SJCRH30 (cell line): Measurements from ENCODE around the gene HTT. TPM values are rescaled to one million over a fixed set of nuclear protein-coding genes. Genes with fewer than 3 reads are reported as not detected.
"Not testable (repeated sequence)": the region's sequence is repeated elsewhere in the genome, so short reads cannot be mapped to it uniquely, and the experiment has no call there.

Source experiments
- DNase-seq, 2 experiments: peaks; one replicate each; pipeline ENCODE4 v3.0.0-alpha.2; 2015 to 2020
- H3K27ac ChIP-seq: fragments of 250-450 bp; sonication (Bioruptor Pico); 2 replicates; pipeline ENCODE4 v1.5.1; 2020; ENCODE audit warnings: mild to moderate bottlenecking, moderate library complexity
- H3K27me3 ChIP-seq: fragments of 250-450 bp; sonication (Bioruptor Pico); 2 replicates; pipeline ENCODE4 v1.5.1; 2020; ENCODE audit warnings: mild to moderate bottlenecking, moderate library complexity
- H3K36me3 ChIP-seq: fragments of 250-450 bp; sonication (Bioruptor Pico); 2 replicates; pipeline ENCODE4 v1.5.1; 2020; ENCODE audit warnings: mild to moderate bottlenecking, moderate library complexity
- H3K4me1 ChIP-seq: fragments of 250-450 bp; sonication (Bioruptor Pico); 2 replicates; pipeline ENCODE4 v1.5.1; 2020; ENCODE audit warnings: mild to moderate bottlenecking, moderate library complexity
- H3K4me3 ChIP-seq: fragments of 250-450 bp; sonication (Bioruptor Pico); 2 replicates; pipeline ENCODE4 v1.5.1; 2020; ENCODE audit warnings: mild to moderate bottlenecking, moderate library complexity
- H3K9me3 ChIP-seq: fragments of 250-450 bp; sonication (Bioruptor Pico); replicated peaks from 2 replicates; pipeline ENCODE4 v1.5.1; 2020; ENCODE audit warnings: mild to moderate bottlenecking, moderate library complexity
- total RNA-seq: library from RNA; depleted of rRNA; stranded (reverse); fragments of >200 nt; shearing (Covaris generic); gene quantifications from 2 replicates; pipeline ENCODE4 v1.2.3, GENCODE V29; 2014

HTT gene
- total RNA-seq, 1 experiment from 2014 or later = 30.7 TPM

GRCh38 chr4:3135155-3136011 lies 60.9 kb downstream of the HTT start:
- H3K9me3 ChIP-seq = no peaks in the 10 kb centered on the region
- no peaks in the 10 kb centered on the region for H3K27me3 ChIP-seq
- no peak for DNase-seq
- peaks cover 55% of the 10 kb centered on the region for H3K36me3 ChIP-seq
- no peak overlapping the region for H3K27ac ChIP-seq
- H3K4me3 ChIP-seq = no peak overlapping the region
- H3K4me1 ChIP-seq = no peaks in the 10 kb centered on the region

- H3K27ac ChIP-seq = no peak overlapping the region
- no peak overlapping the region for H3K4me3 ChIP-seq
- H3K9me3 ChIP-seq = no peaks in the 10 kb centered on the region
- no peaks in the 10 kb centered on the region for H3K4me1 ChIP-seq
- no peaks in the 10 kb centered on the region for H3K27me3 ChIP-seq
- H3K36me3 ChIP-seq = peaks cover 53% of the 10 kb centered on the region
- DNase-seq = no peak
Measured at GRCh38 chr4:3136454-3136853, 62.0 kb downstream of the HTT start.

GRCh38 chr4:3137908-3138307 lies 63.4 kb downstream of the HTT start:
- no peak for DNase-seq
- Histone ChIP-seq H3K27ac (no peak overlapping the region), H3K9me3 (no peaks in the 10 kb centered on the region), H3K36me3 (peaks cover 49% of the 10 kb centered on the region), H3K27me3 (no peaks in the 10 kb centered on the region), H3K4me3 (no peak overlapping the region), H3K4me1 (no peaks in the 10 kb centered on the region)

GRCh38 chr4:3145234-3145924 lies 70.9 kb downstream of the HTT start:
- H3K27ac ChIP-seq = no peak overlapping the region

DNA sequence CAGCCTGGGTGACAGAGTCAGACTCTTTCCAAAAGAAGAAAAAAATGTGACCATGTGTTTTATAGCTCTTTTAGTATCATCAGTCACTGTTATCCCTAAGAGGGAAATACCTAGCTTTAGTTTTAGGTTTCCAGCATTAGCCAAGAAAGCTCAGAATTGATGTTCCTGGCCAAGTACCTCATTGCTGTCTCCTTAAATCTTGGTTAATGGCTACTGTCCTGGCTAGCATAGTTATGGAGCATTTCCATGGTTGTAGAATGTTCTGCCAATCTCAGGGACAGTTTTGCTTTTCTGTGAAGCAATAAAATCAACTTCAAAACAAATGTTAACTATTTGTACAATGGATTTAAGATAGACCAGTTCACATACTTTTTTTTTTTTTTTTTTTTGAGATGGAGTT lies 74.4 kb downstream of the HTT start:
- Histone ChIP-seq H3K36me3 (peaks cover 52% of the 10 kb centered on the region), H3K4me1 (no peaks in the 10 kb centered on the region), H3K9me3 (no peaks in the 10 kb centered on the region), H3K27ac (no peak overlapping the region), H3K27me3 (no peaks in the 10 kb centered on the region), H3K4me3 (no peak overlapping the region)
- DNase-seq = no peak

More at GRCh38 chr4:3145234-3145924, 70.9 kb downstream of the HTT start:
- no peak overlapping the region for H3K4me3 ChIP-seq
- H3K27me3 ChIP-seq = no peaks in the 10 kb centered on the region
- peak in 1 of 2 experiments; percentile 16 for DNase-seq
- H3K4me1 ChIP-seq = no peaks in the 10 kb centered on the region
- peaks cover 55% of the 10 kb centered on the region for H3K36me3 ChIP-seq
- H3K9me3 ChIP-seq = no peaks in the 10 kb centered on the region

DNA sequence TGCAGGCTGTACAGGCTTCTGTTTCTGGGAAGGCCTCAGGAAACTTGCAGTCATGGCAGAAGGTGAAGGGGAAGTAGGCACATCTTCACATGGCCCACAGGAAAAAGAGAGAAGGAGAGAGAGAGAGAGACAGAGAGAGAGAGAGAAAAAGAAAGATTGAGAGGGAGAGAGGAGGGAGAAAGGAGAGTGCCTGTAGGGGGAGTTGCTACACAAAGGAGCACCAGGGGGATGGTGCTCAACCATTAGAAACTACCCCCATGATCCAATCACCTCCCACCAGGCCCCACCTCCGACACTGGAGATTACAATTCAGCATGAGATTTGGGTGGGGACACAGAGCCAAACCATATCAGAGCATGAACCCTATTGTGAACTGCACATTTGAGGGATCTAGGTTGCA lies 76.8 kb downstream of the HTT start:
- not testable (repeated sequence) for H3K4me1 ChIP-seq, H3K27me3 ChIP-seq, H3K9me3 ChIP-seq, H3K27ac ChIP-seq, DNase-seq, H3K4me3 ChIP-seq
- H3K36me3 ChIP-seq = peaks cover 59% of the 10 kb centered on the region

DNA sequence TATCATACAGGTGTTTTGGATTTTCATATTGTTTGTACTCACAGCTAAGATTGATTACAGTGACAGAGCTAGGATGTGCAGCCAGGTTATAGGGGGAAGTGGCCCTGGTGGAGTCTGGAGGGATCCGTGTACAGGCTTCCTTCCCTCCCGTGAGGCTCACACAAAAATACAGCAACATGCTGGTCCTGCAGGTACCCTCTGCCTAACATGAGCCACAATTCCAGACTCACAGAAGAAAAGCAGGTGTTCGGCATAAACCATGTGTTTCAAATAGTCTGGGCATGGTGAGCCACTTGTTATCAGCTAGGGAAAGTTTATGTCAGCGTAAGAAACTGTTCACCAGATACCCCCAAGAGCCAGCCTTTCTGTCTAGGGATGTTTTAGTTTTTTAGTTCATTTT lies 82.9 kb downstream of the HTT start:
- Histone ChIP-seq H3K4me1 (no peaks in the 10 kb centered on the region), H3K36me3 (peaks cover 67% of the 10 kb centered on the region), H3K27me3 (no peaks in the 10 kb centered on the region), H3K4me3 (no peak overlapping the region), H3K9me3 (peaks cover 12% of the 10 kb centered on the region), H3K27ac (no peak overlapping the region)
- DNase-seq = no peak

DNA sequence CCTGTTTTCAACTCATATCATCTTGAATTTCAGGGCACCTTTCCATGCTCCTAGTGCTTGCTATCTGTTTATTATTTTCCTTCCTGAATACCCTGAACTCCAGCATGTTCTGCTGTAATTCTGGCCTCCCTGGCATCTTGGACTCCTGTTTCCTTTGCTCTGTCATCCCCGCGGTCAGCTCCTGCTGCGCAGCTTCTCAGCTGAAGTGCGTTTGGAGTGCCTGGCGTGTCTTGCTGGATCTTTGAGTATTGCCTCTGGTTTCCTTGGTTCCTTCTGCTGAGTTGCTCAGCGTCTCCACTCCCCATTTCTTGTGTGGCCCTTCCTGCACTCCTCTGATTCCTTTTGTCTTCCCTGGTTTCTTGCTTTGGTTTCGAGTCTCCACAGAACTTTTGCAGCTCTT lies 84.4 kb downstream of the HTT start:
- peaks cover 24% of the 10 kb centered on the region for H3K9me3 ChIP-seq

GRCh38 chr4:3160438-3160837 lies 86.0 kb downstream of the HTT start:
- no peaks in the 10 kb centered on the region for H3K27me3 ChIP-seq

More for the DNA sequence above, 84.4 kb downstream of the HTT start:
- H3K27ac ChIP-seq = no peak overlapping the region
- DNase-seq = no peak
- peaks cover 67% of the 10 kb centered on the region for H3K36me3 ChIP-seq
- H3K27me3 ChIP-seq = no peaks in the 10 kb centered on the region
- H3K4me1 ChIP-seq = no peaks in the 10 kb centered on the region
- H3K4me3 ChIP-seq = no peak overlapping the region

DNA sequence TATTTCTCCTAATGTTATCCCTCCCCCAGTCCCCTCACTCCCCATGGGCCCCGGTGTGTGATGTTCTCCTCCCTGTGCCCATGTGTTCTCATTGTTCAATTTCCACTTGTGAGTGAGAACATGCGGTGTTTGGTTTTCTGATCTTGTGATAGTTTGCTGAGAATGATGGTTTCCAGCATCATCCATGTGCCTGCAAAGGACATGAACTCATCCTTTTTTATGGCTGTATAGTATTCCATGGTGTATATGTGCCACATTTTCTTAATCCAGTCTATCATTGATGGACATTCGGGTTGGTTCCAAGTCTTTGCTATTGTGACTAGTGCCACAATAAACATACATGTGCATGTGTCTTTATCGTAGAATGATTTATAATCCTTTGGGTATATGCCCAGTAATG lies 86.6 kb downstream of the HTT start:
- H3K27me3 ChIP-seq, H3K4me1 ChIP-seq, H3K4me3 ChIP-seq, H3K27ac ChIP-seq, DNase-seq: not testable (repeated sequence)
- peaks cover 62% of the 10 kb centered on the region for H3K36me3 ChIP-seq
- H3K9me3 ChIP-seq = peaks cover 25% of the 10 kb centered on the region

More at GRCh38 chr4:3160438-3160837, 86.0 kb downstream of the HTT start:
- no peak overlapping the region for H3K4me3 ChIP-seq
- H3K27ac ChIP-seq = no peak overlapping the region
- peaks cover 25% of the 10 kb centered on the region for H3K9me3 ChIP-seq
- no peak for DNase-seq
- no peaks in the 10 kb centered on the region for H3K4me1 ChIP-seq
- peaks cover 58% of the 10 kb centered on the region for H3K36me3 ChIP-seq

DNA sequence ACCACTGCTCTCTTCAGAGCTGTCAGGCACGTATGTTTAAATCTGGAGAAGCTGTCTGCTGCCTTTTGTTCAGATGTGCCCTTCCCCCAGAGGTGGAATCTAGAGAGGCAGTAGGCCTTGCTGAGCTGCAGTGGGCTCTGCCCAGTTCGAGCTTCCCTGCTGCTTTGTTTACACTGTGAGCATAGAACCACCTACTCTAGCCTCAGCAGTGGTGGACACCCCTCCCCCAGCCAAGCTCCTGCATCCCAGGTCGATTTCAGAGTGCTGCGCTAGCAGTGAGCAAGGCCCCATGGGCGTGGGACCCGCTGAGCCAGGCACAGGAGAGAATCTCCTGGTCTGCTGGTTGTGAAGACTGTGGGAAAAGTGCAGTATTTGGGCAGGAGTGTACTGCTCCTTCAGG lies 92.0 kb downstream of the HTT start:
- H3K27me3 ChIP-seq, DNase-seq, H3K27ac ChIP-seq, H3K4me3 ChIP-seq, H3K4me1 ChIP-seq: not testable (repeated sequence)
- peaks cover 20% of the 10 kb centered on the region for H3K9me3 ChIP-seq
- peaks cover 45% of the 10 kb centered on the region for H3K36me3 ChIP-seq

GRCh38 chr4:3168029-3168428 lies 93.5 kb downstream of the HTT start:
- H3K4me1 ChIP-seq = no peaks in the 10 kb centered on the region
- no peaks in the 10 kb centered on the region for H3K27me3 ChIP-seq
- DNase-seq = no peak
- peaks cover 43% of the 10 kb centered on the region for H3K36me3 ChIP-seq
- H3K9me3 ChIP-seq = peaks cover 9% of the 10 kb centered on the region
- no peak overlapping the region for H3K27ac ChIP-seq
- H3K4me3 ChIP-seq = no peak overlapping the region

- DNase-seq = no peak
- no peaks in the 10 kb centered on the region for H3K27me3 ChIP-seq
- H3K27ac ChIP-seq = no peak overlapping the region
- peaks cover 52% of the 10 kb centered on the region for H3K36me3 ChIP-seq
- no peak overlapping the region for H3K4me3 ChIP-seq
- H3K9me3 ChIP-seq = no peaks in the 10 kb centered on the region
- H3K4me1 ChIP-seq = no peaks in the 10 kb centered on the region
Measured at GRCh38 chr4:3174371-3175338, 100.2 kb downstream of the HTT start.

DNA sequence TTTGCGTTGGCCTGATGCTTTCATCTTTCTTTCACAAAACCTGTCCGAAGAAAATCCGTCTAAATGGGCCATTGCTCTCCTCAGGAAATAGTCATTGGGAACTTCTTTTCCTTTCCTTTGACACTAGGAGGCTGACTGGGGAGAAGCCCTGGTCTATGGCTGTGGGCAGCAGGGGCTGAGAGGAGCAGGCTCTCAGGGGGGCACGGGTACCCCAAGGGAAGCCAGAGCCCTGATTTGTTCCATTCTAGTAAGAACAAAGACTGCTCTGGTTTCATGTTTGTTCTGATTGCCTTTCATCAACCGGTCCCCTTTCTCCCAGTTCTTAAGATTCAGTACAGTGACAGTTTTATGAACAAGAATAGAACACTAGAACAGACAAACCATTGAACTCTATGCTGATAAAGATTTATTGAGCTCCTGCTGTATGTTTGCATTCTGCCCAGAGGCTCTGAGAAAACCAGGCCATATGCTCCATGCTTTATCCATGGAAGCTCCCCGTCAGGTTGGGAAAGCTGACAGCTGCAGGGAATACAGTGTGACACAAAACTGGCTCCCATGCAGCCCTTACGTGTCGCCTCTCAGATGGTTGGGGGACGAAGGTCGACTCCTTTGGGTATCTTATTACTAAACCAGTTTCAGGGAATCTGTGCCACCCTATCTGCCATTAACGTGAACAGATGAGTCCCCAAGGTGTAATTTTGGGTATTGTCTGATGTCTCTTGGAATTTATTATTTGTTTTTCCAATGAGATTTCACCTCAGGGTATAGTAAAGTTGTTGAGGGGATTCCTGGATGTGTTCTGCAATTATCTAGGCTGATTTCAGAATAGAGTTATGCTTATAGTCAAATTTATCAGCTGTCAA lies 102.1 kb downstream of the HTT start:
- H3K4me1 ChIP-seq = no peaks in the 10 kb centered on the region
- H3K27me3 ChIP-seq = no peaks in the 10 kb centered on the region
- H3K36me3 ChIP-seq = peaks cover 47% of the 10 kb centered on the region

More for the DNA sequence above, 102.1 kb downstream of the HTT start:
- no peak overlapping the region for H3K4me3 ChIP-seq
- no peak overlapping the region for H3K27ac ChIP-seq
- DNase-seq = peak; percentile 22 to 54
- H3K9me3 ChIP-seq = no peaks in the 10 kb centered on the region
